Stimulated activated naive CD8-positive, alpha-beta T cell treated with anti-CD3 and anti-CD28 coated beads, Interleukin-15, Interleukin-2, amounts not matched to agents 100 ng/mL and 50 ng/mL, for 24 hours (primary cell): ENCODE data around the gene ZMAT5.

Experiments used
- H3K27ac Mint-ChIP-seq: one replicate; pipeline ENCODE4 v1.8.0; 2021; ENCODE audit warnings: mild to moderate bottlenecking, mixed read lengths
- H3K27me3 Mint-ChIP-seq: one replicate; pipeline ENCODE4 v1.8.0; 2021; ENCODE audit warnings: mixed read lengths
- H3K36me3 Mint-ChIP-seq: one replicate; pipeline ENCODE4 v1.8.0; 2021; ENCODE audit warnings: low read depth, mixed read lengths
- H3K4me1 Mint-ChIP-seq: one replicate; pipeline ENCODE4 v1.8.0; 2021; ENCODE audit warnings: low read depth, mixed read lengths
- H3K4me3 Mint-ChIP-seq: one replicate; pipeline ENCODE4 v1.8.0; 2021; ENCODE audit warnings: mild to moderate bottlenecking, mixed read lengths
- H3K9me3 Mint-ChIP-seq: one replicate; pipeline ENCODE4 v1.8.0; 2021; ENCODE audit warnings: mixed read lengths

Gene ZMAT5

GRCh38 chr22:29718949-29719898 is 47.6 kb downstream of the ZMAT5 start:
- Mint-ChIP-seq H3K4me1 (no peaks in the 10 kb centered on the region), H3K9me3 (no peaks in the 10 kb centered on the region), H3K27ac (no peak overlapping the region), H3K4me3 (no peak overlapping the region), H3K27me3 (peaks cover 44% of the 10 kb centered on the region), H3K36me3 (no peaks in the 10 kb centered on the region)

- no peak overlapping the region for H3K4me3 Mint-ChIP-seq
- no peaks in the 10 kb centered on the region for H3K36me3 Mint-ChIP-seq
- H3K4me1 Mint-ChIP-seq = no peaks in the 10 kb centered on the region
- no peaks in the 10 kb centered on the region for H3K9me3 Mint-ChIP-seq
- H3K27me3 Mint-ChIP-seq = peaks cover 44% of the 10 kb centered on the region
- no peak overlapping the region for H3K27ac Mint-ChIP-seq
Observed at GRCh38 chr22:29717789-29718188, 49.0 kb downstream of the ZMAT5 start.

- H3K9me3 Mint-ChIP-seq = no peaks in the 10 kb centered on the region
- no peaks in the 10 kb centered on the region for H3K36me3 Mint-ChIP-seq
- H3K27me3 Mint-ChIP-seq = peaks cover 44% of the 10 kb centered on the region
- no peak overlapping the region for H3K27ac Mint-ChIP-seq
- no peak overlapping the region for H3K4me3 Mint-ChIP-seq
- H3K4me1 Mint-ChIP-seq = no peaks in the 10 kb centered on the region
Observed at GRCh38 chr22:29716814-29717545, 49.8 kb downstream of the ZMAT5 start.

GRCh38 chr22:29715705-29716104 is 51.1 kb downstream of the ZMAT5 start:
- Mint-ChIP-seq H3K27me3 (peaks cover 37% of the 10 kb centered on the region), H3K36me3 (no peaks in the 10 kb centered on the region), H3K4me3 (no peak overlapping the region), H3K9me3 (no peaks in the 10 kb centered on the region), H3K4me1 (no peaks in the 10 kb centered on the region), H3K27ac (no peak overlapping the region)

GRCh38 chr22:29715240-29715639 is 51.6 kb downstream of the ZMAT5 start:
- Mint-ChIP-seq H3K9me3 (no peaks in the 10 kb centered on the region), H3K4me1 (no peaks in the 10 kb centered on the region), H3K36me3 (no peaks in the 10 kb centered on the region), H3K4me3 (no peak overlapping the region), H3K27ac (no peak overlapping the region), H3K27me3 (peaks cover 37% of the 10 kb centered on the region)

GRCh38 chr22:29713156-29713727 is 53.6 kb downstream of the ZMAT5 start:
- Mint-ChIP-seq H3K4me1 (no peaks in the 10 kb centered on the region), H3K9me3 (no peaks in the 10 kb centered on the region), H3K4me3 (no peak overlapping the region), H3K27me3 (peaks cover 23% of the 10 kb centered on the region), H3K36me3 (no peaks in the 10 kb centered on the region), H3K27ac (no peak overlapping the region)

- H3K4me3 Mint-ChIP-seq = no peak overlapping the region
- H3K4me1 Mint-ChIP-seq = no peaks in the 10 kb centered on the region
- H3K36me3 Mint-ChIP-seq = no peaks in the 10 kb centered on the region
- peaks cover 18% of the 10 kb centered on the region for H3K27me3 Mint-ChIP-seq
- H3K9me3 Mint-ChIP-seq = no peaks in the 10 kb centered on the region
- H3K27ac Mint-ChIP-seq = no peak overlapping the region
Observed at GRCh38 chr22:29712119-29712518, 54.7 kb downstream of the ZMAT5 start.

- Mint-ChIP-seq H3K27ac (no peak overlapping the region), H3K4me3 (no peak overlapping the region), H3K4me1 (no peaks in the 10 kb centered on the region), H3K9me3 (no peaks in the 10 kb centered on the region), H3K27me3 (peaks cover 7% of the 10 kb centered on the region), H3K36me3 (no peaks in the 10 kb centered on the region)
Observed at GRCh38 chr22:29710922-29711593, 55.7 kb downstream of the ZMAT5 start.

GRCh38 chr22:29710193-29710592 is 56.6 kb downstream of the ZMAT5 start:
- H3K4me3 Mint-ChIP-seq = no peak overlapping the region
- peaks cover 4% of the 10 kb centered on the region for H3K27me3 Mint-ChIP-seq
- no peaks in the 10 kb centered on the region for H3K36me3 Mint-ChIP-seq
- no peaks in the 10 kb centered on the region for H3K4me1 Mint-ChIP-seq
- no peaks in the 10 kb centered on the region for H3K9me3 Mint-ChIP-seq
- H3K27ac Mint-ChIP-seq = no peak overlapping the region

GRCh38 chr22:29707471-29707870 is 59.3 kb downstream of the ZMAT5 start:
- no peak overlapping the region for H3K27ac Mint-ChIP-seq
- H3K4me1 Mint-ChIP-seq = no peaks in the 10 kb centered on the region
- H3K4me3 Mint-ChIP-seq = no peak overlapping the region
- no peaks in the 10 kb centered on the region for H3K36me3 Mint-ChIP-seq
- H3K9me3 Mint-ChIP-seq = no peaks in the 10 kb centered on the region
- H3K27me3 Mint-ChIP-seq = peaks cover 3% of the 10 kb centered on the region

- H3K27me3 Mint-ChIP-seq = peaks cover 3% of the 10 kb centered on the region
- no peak overlapping the region for H3K4me3 Mint-ChIP-seq
Observed at GRCh38 chr22:29707010-29707409, 59.8 kb downstream of the ZMAT5 start.

GRCh38 chr22:29706486-29706885 is 60.3 kb downstream of the ZMAT5 start:
- Mint-ChIP-seq H3K9me3 (no peaks in the 10 kb centered on the region), H3K36me3 (no peaks in the 10 kb centered on the region), H3K27me3 (peaks cover 3% of the 10 kb centered on the region), H3K27ac (no peak overlapping the region), H3K4me1 (no peaks in the 10 kb centered on the region), H3K4me3 (no peak overlapping the region)

More at GRCh38 chr22:29707010-29707409, 59.8 kb downstream of the ZMAT5 start:
- H3K4me1 Mint-ChIP-seq = no peaks in the 10 kb centered on the region
- H3K27ac Mint-ChIP-seq = no peak overlapping the region
- no peaks in the 10 kb centered on the region for H3K36me3 Mint-ChIP-seq
- H3K9me3 Mint-ChIP-seq = no peaks in the 10 kb centered on the region

- peaks cover 3% of the 10 kb centered on the region for H3K27me3 Mint-ChIP-seq
- H3K36me3 Mint-ChIP-seq = no peaks in the 10 kb centered on the region
- H3K4me3 Mint-ChIP-seq = no peak overlapping the region
- H3K4me1 Mint-ChIP-seq = peaks cover 4% of the 10 kb centered on the region
- H3K27ac Mint-ChIP-seq = no peak overlapping the region
- H3K9me3 Mint-ChIP-seq = no peaks in the 10 kb centered on the region
Observed at GRCh38 chr22:29705651-29706050, 61.2 kb downstream of the ZMAT5 start.

- no peaks in the 10 kb centered on the region for H3K9me3 Mint-ChIP-seq
- H3K4me3 Mint-ChIP-seq = no peak overlapping the region
- no peak overlapping the region for H3K27ac Mint-ChIP-seq
- no peaks in the 10 kb centered on the region for H3K36me3 Mint-ChIP-seq
- peaks cover 3% of the 10 kb centered on the region for H3K27me3 Mint-ChIP-seq
- peaks cover 4% of the 10 kb centered on the region for H3K4me1 Mint-ChIP-seq
Observed at GRCh38 chr22:29704528-29705285, 62.1 kb downstream of the ZMAT5 start.
